OCI-LY3 (cell line): Measurements from ENCODE around the gene SELENOI.

Experiments used
- EZH2phosphoT487 ChIP-seq: fragments of 200-600 bp; shearing (Covaris generic); IDR thresholded peaks from 2 replicates; pipeline ENCODE4 v1.6.1; 2018; ENCODE audit warnings: antibody characterized with exemption, mixed run types, low read depth
- TF ChIP-seq, protein P1 (sequence below): fragments of 200-600, 300-600 bp; sonication (generic); IDR thresholded peaks from 2 replicates; pipeline ENCODE4 v1.5.1; 2014; ENCODE audit warnings: antibody characterized with exemption, low read length, low read depth

DNA sequence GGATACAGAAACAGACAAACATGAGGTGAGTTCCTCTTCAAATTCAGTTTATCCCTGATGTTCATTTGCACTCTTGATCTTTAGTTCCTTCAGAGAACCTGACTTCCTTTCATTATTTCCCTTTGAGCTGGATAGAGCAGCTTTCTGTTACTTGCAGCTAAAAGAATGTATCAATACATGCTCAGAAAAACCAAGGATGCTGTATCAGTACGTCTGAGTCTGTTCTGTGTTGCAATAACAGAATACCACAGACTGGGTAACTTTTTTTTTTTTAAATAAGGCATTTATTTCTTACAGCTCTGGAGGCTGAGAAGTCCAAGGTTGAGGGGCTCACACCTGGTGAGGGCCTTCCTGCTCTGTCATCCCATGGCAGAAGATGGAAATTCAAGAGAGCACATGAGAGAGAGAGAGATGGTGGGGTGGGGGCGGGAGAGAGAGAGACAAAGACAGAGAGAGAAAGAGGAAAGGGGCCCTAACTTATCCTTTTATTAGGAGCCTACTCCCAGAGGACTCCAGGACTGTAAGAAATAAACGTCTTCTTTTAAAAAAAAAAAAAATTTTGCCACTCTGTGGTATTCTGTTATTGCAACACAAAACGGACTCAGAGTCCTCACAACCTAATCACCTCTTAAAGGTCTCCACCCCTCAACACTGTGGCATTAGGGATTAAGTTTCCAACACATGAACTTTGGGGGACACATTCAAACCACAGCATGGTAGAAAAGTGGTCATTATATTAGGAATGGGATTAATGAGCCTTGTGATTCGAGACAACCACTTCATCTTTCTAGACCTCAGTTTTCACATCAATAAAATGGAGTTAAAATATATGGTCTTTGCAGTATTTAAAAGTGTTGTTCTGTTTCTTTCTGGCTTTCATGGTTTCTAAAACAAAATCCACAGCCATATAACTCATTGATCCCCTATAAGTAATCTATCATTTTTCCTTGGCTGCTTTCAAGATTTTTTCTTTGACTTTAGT is 18.4 kb upstream of the SELENOI start:
- TF ChIP-seq, protein P1, sequence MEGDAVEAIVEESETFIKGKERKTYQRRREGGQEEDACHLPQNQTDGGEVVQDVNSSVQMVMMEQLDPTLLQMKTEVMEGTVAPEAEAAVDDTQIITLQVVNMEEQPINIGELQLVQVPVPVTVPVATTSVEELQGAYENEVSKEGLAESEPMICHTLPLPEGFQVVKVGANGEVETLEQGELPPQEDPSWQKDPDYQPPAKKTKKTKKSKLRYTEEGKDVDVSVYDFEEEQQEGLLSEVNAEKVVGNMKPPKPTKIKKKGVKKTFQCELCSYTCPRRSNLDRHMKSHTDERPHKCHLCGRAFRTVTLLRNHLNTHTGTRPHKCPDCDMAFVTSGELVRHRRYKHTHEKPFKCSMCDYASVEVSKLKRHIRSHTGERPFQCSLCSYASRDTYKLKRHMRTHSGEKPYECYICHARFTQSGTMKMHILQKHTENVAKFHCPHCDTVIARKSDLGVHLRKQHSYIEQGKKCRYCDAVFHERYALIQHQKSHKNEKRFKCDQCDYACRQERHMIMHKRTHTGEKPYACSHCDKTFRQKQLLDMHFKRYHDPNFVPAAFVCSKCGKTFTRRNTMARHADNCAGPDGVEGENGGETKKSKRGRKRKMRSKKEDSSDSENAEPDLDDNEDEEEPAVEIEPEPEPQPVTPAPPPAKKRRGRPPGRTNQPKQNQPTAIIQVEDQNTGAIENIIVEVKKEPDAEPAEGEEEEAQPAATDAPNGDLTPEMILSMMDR = no peak
- TF ChIP-seq EZH2phosphoT487 = no peak
